Jurkat, Clone E6-1 (cell line): ENCODE data around the gene CYTH4.

Experiments used
- DNase-seq: peaks from one replicate; pipeline ENCODE4 v3.0.0-alpha.2; 2011; ENCODE audit warnings: low read depth, low spot score
- H3K4me3 ChIP-seq: 2 replicates; pipeline ENCODE4 v1.5.1; 2011; ENCODE audit warnings: mild to moderate bottlenecking, low read length, control low read depth, moderate library complexity

Gene CYTH4

GRCh38 chr22:37267661-37268413 is 14.5 kb upstream of the CYTH4 start:
- no peak for DNase-seq
- H3K4me3 ChIP-seq: no peak overlapping the region

DNA sequence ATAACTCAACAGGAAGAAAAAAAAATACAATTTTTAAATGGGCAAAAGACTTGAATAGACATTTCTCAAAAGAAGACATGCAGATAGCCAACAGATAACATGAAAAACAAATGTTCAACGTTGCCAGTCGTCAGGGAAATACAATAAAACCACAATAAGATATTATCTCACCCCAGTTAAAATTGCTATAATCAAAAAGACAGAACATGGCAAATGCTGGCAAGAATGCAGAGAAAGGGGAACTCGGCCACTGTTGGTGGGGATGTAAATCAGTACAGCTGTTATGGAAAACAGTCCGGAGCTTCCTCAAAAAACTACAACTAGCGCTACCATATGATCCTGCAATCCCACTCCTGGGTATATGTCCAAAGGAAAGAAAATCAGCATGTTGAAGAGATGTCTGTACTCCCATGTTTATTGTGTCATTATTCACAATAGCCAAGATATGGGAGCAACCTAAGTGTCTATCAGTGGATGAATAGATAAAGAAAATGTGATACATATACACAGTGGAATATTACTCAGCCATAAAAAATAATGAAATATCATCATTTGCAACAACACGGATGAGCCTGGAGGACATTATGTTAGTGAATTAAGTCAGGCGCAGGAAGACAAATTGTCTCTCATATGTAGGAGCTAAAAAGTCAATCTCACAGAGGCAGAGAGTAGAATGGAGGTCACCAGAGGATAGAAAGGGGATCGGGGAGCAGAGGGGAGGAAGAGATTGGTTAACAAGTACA is 12.2 kb upstream of the CYTH4 start:
- DNase-seq: no peak
- no peak overlapping the region for H3K4me3 ChIP-seq

DNA sequence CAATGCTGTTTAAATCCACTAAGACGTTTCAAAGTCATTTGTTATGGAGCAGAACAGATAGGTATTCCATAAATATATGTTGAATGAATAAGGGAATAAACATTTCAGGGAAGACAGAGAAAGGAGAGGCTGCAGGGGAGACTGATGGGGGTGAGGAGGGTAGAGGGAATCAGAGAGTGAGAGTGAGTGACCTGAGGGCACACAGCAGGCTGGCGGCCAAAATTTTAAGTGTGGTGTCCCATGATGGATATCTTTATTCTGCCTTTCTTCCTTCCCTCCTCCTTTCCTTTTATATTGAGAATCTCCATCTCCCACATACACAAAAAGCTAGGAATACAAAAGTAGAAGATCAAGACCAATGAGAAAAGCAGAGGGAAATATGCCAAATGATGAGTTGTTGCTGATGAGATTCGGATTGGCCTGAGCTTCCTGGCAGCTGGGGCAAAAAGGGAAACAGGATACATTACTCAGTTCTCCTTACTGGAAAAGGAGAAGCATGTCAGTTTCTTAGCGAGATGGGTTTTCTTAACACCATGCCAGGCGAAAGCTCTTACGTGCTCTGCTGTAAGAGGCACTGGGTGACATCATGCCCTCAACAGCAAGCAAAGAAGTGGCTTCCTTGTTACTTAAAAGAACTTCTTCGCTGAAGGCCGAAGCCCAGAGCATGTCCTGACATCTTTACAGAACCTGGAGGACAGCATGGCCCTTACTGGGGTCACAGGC is 11.2 kb upstream of the CYTH4 start:
- H3K4me3 ChIP-seq: no peak overlapping the region
- DNase-seq: no peak

DNA sequence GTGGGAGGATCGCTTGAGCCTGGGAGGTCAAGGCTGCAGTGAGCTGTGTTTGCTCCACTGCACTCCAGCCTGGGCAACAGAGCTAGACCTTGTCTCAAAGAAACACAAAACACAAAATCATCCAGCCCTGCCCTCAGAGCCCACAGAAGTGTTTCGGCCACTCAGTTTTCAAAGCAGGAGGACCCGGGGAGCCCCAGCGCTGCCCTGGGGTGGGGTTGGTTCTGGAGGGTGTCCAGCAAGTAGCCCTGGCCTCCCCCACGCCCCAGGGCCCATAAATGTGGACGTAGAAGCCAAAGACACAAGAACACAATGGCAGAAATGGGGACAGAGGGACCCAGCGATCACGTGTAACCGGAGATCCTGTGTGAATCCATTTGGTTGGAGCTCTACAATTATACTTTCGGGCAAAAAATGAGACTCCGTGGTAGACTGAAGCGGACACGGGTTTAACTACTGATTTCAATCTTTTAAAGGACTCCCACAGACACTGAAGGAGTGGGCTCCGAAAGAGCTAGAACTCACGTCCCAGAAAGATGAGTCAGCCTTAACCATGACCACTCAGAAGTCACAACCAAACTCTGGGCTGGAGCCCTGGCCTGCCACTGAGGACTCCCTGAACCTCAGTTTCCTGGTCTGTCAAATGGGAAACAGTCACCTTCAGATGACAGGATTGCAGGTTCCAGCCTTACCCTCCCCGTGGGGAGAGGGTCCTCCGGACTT is 9.0 kb upstream of the CYTH4 start:
- no peak overlapping the region for H3K4me3 ChIP-seq
- no peak for DNase-seq

DNA sequence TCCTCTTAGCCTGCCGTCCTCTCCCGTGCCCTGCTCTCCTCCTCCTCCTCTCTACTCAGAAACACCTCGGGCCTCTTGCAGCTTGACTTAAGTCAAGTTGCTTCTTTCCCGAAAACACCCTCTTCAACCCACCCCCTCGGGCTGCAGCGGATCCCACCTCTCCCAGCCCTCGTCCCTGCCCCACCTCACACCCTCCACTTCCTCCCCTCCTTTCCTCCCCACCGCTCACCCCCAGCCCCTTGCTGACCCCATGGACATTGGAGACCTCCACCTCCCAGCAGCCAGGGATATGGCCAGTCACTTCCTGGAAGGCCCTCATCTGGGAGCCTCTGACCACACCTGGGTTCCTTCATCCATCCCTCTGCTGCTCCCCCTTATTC is 8.5 kb upstream of the CYTH4 start:
- no peak for DNase-seq
- H3K4me3 ChIP-seq: no peak overlapping the region

DNA sequence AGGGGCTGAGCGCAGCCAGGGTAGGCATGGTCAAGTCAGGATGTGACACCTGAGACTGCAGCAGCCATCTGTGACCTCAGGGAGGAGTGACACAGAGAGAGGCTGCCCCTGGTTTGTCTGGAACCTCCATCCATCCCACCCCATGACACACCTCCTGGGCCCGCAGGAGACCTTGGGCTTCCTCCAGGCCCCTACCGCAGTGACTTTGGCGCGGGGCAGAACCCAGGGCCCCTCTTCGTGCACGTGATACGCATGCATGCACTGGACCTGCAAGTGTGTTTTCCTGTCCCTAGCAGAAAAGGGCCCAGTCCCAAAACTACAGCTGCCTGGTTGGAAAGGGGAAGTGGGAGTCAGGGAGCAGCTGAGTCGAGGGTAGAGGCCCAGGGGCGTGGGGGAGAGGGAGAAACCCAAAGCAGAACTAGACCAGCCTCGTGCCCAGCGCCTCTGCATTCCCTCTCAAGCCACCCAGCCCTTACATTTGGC is 7.9 kb upstream of the CYTH4 start:
- DNase-seq: no peak
- no peak overlapping the region for H3K4me3 ChIP-seq

- DNase-seq: no peak
- H3K4me3 ChIP-seq: no peak overlapping the region
Observed at GRCh38 chr22:37275134-37275533, 7.2 kb upstream of the CYTH4 start.

DNA sequence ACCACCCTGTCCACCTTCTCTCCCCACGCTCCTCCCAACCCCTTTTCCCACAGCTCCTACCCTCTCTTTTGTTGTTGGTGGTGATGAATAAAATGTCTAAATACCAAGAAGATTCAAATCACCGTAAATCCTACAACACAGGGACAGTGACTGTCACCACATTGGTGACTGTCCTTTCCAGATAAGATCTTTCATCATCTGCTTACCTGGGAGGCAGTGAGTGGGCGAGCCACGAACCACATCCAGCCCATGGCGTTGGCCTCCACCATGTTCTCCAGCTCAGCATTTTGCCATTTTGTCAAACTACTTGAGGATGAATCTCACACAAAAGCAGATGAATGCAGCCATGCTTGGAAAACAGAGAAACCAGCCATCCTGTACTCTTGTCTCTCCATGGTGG is 6.7 kb upstream of the CYTH4 start:
- no peak overlapping the region for H3K4me3 ChIP-seq

GRCh38 chr22:37276776-37277175 is 5.5 kb upstream of the CYTH4 start:
- H3K4me3 ChIP-seq: no peak overlapping the region
- no peak for DNase-seq

More for the DNA sequence above, 6.7 kb upstream of the CYTH4 start:
- DNase-seq: peak; percentile 33

DNA sequence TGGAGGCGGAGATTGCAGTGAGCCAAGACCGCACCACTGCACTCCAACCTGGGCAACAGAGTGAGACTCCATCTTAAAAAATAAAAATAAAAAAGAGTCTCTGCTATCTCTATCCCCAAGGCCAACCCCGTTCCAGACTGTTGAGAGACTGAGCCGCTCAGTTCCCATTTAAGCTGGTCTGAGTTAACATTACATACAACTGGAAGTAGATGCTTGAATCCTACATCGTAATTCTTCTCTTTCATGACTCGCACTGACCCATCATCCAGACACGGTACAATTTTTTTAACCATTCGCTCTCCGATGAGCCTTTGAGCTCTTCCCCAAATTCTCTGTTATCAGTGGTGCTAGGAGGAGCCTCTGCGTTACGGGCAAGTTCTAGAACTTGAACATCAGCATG is 4.9 kb upstream of the CYTH4 start:
- no peak for DNase-seq
- no peak overlapping the region for H3K4me3 ChIP-seq

- H3K4me3 ChIP-seq: no peak overlapping the region
- no peak for DNase-seq
Observed at GRCh38 chr22:37278261-37278660, 4.0 kb upstream of the CYTH4 start.

DNA sequence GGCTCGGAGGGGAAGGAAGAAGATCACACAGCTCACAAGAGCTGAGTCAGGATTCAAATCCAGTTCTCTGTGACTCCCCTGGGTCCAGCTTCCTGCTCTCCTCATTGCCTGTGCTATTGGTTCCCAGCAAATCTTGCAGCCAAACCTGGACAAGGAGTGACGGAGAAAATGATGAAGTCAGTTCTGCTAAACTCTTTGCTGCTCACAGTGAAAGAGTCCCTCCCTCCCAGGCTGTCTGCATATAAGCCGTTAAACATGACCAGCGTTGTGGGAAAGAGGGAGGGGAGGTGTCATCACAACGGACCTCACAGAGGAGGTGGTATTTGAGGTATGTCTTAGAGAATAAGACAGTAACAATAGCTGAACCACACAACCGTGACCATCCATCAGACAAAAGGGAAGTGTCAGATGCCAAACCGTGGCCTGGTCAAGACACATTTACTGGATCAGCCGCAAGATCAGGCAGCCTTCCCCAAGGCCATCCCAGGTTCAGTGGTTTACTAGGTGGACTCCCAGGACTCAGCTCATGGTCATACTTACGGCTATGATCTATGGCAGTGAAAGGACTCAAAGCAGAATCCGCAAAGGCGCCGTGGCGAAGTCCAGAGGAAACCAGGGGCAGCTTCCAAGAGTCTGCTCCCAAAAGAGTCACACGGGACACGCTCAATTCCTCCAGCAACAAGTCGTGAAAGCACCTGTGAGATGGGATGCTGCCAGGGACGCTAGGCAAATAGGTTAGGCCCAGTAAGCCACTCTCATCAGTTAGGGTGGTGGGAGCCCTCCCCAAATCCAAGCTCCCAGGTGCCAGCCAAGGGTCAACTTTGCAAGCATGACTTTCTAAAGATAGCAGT is 2.8 kb upstream of the CYTH4 start:
- DNase-seq: no peak
- H3K4me3 ChIP-seq: no peak overlapping the region

GRCh38 chr22:37280718-37281117 is 1.6 kb upstream of the CYTH4 start:
- no peak overlapping the region for H3K4me3 ChIP-seq
- no peak for DNase-seq

DNA sequence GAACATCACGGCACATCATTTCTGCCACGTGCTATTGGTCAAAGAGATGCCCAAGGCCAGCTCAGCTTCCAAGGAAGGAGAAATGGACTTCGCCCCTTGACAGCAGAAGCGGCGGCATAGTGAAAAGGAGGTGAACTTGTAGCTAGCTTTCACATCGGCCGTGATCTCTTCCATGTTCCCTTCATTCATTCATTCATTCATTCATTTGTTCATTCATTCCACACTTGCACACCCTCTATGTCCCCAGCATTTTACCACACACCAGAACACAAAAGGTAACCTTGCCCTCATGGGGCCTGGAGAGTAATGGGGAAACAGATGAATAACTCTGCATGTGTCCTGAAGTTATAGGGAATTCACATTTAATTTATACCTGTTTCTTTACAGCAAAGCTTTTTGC is 1.1 kb upstream of the CYTH4 start:
- no peak overlapping the region for H3K4me3 ChIP-seq
- DNase-seq: no peak

GRCh38 chr22:37281646-37282384 is 493 bp upstream of the CYTH4 start:
- DNase-seq: no peak
- no peak overlapping the region for H3K4me3 ChIP-seq

GRCh38 chr22:37283393-37283937 is 1.2 kb downstream of the CYTH4 start:
- no peak for DNase-seq
- H3K4me3 ChIP-seq: no peak overlapping the region

DNA sequence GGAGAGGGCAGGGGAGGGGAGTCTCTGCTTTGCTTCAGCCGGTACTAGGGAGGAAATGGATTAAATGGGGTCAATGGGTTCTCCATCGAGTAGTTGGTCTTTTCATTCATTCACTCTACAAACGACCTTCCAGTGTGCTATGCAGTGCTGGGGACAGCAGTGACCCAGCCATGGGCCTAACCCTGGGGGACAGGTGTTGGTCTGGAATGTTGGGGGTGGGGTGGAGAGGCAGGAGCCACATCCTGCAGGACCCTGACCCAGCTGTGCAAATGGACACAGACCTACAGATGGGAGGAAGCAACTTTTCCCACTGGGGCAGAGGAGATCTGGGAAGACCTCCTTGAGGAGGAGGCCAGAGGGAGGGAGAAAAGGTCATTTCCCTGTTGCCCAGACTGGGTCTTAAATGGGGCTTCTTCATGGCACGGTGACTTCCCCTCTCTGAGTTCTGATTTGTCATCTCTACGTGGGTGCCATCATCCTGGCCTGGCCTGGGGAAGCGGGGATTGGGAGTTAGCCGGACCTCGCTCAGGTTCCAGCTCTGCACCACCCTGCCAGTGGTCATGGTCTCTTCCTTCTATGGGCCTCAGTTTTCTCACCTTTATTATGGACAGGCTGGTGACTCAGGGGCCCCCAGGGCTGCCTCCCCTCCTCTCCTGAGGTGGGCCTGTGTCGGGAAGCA is 2.0 kb downstream of the CYTH4 start:
- peak overlapping the region; percentile 35 for H3K4me3 ChIP-seq
- DNase-seq: no peak
